Measurements from ENCODE around the gene CENPS. TPM values are rescaled to one million over a fixed set of nuclear protein-coding genes. Genes with fewer than 3 reads are reported as not detected.

Gene CENPS
- total and polyA plus RNA-seq, 2 of the 13 experiments (the other 11 are each of a cell fraction or from before 2014, with no cell fraction given) = 3.3 to 22.0 TPM

DNA sequence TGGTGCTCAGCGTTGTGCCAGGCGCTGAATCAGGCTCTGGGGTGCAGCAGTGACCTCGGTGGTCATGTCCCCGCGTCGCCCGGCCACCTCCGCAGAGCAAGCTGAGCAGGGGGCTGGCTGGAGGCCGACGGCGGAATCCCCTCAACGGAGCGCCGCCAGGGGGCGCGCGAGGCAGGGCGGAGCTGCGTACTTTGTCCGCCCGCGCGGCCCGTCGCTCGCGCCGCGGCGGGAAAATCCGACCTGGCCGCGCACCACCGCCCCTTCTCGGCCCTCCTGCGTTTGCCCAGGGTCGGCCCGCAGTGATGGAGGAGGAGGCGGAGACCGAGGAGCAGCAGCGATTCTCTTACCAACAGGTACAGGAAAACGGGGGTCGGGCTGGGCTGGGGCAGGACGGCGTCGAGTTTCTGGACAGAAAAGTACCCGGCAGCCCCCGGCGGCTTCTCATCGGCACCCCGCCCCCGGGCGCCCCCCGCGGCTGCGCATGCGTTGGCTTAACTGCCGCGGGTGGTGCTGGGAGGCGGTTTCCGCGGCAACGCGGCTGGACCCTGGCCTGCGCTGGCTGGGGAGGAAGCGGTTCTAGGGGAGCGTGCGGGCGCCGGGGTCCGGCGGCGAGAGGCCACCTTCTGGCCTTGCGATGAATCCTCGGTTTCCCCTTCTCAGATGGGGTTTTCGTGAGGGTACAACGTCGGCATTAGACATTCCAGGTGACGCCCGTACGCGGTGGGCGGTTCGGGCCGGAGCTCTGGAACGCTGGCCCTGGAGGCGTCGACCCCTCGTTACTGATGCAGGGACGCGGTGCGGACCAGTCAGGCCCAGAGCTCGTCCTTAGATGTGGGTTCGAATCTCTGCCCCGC is at the start of gene CENPS (continued):
- TF ChIP-seq, protein P1, sequence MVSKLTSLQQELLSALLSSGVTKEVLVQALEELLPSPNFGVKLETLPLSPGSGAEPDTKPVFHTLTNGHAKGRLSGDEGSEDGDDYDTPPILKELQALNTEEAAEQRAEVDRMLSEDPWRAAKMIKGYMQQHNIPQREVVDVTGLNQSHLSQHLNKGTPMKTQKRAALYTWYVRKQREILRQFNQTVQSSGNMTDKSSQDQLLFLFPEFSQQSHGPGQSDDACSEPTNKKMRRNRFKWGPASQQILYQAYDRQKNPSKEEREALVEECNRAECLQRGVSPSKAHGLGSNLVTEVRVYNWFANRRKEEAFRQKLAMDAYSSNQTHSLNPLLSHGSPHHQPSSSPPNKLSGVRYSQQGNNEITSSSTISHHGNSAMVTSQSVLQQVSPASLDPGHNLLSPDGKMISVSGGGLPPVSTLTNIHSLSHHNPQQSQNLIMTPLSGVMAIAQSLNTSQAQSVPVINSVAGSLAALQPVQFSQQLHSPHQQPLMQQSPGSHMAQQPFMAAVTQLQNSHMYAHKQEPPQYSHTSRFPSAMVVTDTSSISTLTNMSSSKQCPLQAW (CRISPR knock-in tag; IDR thresholded peaks at IDR 0.05) = no peak; the same call in 1 of the 2 replicates
- TF ChIP-seq, protein P2, sequence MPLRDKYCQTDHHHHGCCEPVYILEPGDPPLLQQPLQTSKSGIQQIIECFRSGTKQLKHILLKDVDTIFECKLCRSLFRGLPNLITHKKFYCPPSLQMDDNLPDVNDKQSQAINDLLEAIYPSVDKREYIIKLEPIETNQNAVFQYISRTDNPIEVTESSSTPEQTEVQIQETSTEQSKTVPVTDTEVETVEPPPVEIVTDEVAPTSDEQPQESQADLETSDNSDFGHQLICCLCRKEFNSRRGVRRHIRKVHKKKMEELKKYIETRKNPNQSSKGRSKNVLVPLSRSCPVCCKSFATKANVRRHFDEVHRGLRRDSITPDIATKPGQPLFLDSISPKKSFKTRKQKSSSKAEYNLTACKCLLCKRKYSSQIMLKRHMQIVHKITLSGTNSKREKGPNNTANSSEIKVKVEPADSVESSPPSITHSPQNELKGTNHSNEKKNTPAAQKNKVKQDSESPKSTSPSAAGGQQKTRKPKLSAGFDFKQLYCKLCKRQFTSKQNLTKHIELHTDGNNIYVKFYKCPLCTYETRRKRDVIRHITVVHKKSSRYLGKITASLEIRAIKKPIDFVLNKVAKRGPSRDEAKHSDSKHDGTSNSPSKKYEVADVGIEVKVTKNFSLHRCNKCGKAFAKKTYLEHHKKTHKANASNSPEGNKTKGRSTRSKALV (CRISPR knock-in tag; IDR thresholded peaks at IDR 0.05) = 0 out of 2 replicates have a peak, but pooled peaks have one; percentile 25
- TF ChIP-seq, protein P3, sequence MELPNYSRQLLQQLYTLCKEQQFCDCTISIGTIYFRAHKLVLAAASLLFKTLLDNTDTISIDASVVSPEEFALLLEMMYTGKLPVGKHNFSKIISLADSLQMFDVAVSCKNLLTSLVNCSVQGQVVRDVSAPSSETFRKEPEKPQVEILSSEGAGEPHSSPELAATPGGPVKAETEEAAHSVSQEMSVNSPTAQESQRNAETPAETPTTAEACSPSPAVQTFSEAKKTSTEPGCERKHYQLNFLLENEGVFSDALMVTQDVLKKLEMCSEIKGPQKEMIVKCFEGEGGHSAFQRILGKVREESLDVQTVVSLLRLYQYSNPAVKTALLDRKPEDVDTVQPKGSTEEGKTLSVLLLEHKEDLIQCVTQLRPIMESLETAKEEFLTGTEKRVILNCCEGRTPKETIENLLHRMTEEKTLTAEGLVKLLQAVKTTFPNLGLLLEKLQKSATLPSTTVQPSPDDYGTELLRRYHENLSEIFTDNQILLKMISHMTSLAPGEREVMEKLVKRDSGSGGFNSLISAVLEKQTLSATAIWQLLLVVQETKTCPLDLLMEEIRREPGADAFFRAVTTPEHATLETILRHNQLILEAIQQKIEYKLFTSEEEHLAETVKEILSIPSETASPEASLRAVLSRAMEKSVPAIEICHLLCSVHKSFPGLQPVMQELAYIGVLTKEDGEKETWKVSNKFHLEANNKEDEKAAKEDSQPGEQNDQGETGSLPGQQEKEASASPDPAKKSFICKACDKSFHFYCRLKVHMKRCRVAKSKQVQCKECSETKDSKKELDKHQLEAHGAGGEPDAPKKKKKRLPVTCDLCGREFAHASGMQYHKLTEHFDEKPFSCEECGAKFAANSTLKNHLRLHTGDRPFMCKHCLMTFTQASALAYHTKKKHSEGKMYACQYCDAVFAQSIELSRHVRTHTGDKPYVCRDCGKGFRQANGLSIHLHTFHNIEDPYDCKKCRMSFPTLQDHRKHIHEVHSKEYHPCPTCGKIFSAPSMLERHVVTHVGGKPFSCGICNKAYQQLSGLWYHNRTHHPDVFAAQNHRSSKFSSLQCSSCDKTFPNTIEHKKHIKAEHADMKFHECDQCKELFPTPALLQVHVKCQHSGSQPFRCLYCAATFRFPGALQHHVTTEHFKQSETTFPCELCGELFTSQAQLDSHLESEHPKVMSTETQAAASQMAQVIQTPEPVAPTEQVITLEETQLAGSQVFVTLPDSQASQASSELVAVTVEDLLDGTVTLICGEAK (IDR thresholded peaks at IDR 0.05) = no peak
- TF ChIP-seq, protein P3 (CRISPR knock-in tag; IDR thresholded peaks at IDR 0.05) = peak; percentile 91
- TF ChIP-seq, protein P4, sequence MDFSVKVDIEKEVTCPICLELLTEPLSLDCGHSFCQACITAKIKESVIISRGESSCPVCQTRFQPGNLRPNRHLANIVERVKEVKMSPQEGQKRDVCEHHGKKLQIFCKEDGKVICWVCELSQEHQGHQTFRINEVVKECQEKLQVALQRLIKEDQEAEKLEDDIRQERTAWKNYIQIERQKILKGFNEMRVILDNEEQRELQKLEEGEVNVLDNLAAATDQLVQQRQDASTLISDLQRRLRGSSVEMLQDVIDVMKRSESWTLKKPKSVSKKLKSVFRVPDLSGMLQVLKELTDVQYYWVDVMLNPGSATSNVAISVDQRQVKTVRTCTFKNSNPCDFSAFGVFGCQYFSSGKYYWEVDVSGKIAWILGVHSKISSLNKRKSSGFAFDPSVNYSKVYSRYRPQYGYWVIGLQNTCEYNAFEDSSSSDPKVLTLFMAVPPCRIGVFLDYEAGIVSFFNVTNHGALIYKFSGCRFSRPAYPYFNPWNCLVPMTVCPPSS (IDR thresholded peaks at IDR 0.05) = no peak
- TF ChIP-seq U2AF2 (IDR thresholded peaks at IDR 0.05; ENCODE audit: low read depth, low read length) = no peak
- TF ChIP-seq, protein P5, sequence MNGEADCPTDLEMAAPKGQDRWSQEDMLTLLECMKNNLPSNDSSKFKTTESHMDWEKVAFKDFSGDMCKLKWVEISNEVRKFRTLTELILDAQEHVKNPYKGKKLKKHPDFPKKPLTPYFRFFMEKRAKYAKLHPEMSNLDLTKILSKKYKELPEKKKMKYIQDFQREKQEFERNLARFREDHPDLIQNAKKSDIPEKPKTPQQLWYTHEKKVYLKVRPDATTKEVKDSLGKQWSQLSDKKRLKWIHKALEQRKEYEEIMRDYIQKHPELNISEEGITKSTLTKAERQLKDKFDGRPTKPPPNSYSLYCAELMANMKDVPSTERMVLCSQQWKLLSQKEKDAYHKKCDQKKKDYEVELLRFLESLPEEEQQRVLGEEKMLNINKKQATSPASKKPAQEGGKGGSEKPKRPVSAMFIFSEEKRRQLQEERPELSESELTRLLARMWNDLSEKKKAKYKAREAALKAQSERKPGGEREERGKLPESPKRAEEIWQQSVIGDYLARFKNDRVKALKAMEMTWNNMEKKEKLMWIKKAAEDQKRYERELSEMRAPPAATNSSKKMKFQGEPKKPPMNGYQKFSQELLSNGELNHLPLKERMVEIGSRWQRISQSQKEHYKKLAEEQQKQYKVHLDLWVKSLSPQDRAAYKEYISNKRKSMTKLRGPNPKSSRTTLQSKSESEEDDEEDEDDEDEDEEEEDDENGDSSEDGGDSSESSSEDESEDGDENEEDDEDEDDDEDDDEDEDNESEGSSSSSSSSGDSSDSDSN (CRISPR knock-in tag; IDR thresholded peaks at IDR 0.05) = peak; percentile 72
- peak; percentile 98 for TF ChIP-seq HOXA9 (CRISPR knock-in tag; IDR thresholded peaks at IDR 0.05; ENCODE audit: borderline replicate concordance)
- TF ChIP-seq RARG (CRISPR knock-in tag; IDR thresholded peaks at IDR 0.05; ENCODE audit: low read depth) = no peak
